ENCODE data around the gene SH3TC2.
"Not testable (repeated sequence)": the region's sequence is repeated elsewhere in the genome, so short reads cannot be mapped to it uniquely, and the experiment has no call there.

The SH3TC2 gene

GRCh38 chr5:149089796-149090195, 26.9 kb upstream of the SH3TC2 start:
- no peak overlapping the region for H3K9ac ChIP-seq (ENCODE audit: insufficient read length, low read depth)
- no peak for DNase-seq (ENCODE audit: low read depth, low spot score)
- no peak overlapping the region for H3K4me3 ChIP-seq (ENCODE audit: insufficient read length, low read depth)
- no peaks in the 10 kb centered on the region for H3K36me3 ChIP-seq (ENCODE audit: insufficient read depth, insufficient read length, low read length)
- H3K4me1 ChIP-seq (ENCODE audit: insufficient read depth, insufficient read length): no peaks in the 10 kb centered on the region
- no peaks in the 10 kb centered on the region for H3K27me3 ChIP-seq (ENCODE audit: insufficient read depth, insufficient read length)
- no peaks in the 10 kb centered on the region for H3K9me3 ChIP-seq (ENCODE audit: insufficient read depth, low read length)
- TF ChIP-seq YY1 (IDR thresholded peaks at IDR 0.05; ENCODE audit: insufficient read depth, insufficient read length) (no peak), ZNF274 (IDR thresholded peaks at IDR 0.05; ENCODE audit: low read depth, low read length) (no peak), SUZ12 (IDR thresholded peaks at IDR 0.05; ENCODE audit: extremely low read depth, insufficient read depth, insufficient read length) (no peak)

GRCh38 chr5:149088686-149089085, 25.8 kb upstream of the SH3TC2 start:
- no peak overlapping the region for H3K9ac ChIP-seq (ENCODE audit: insufficient read length, low read depth)
- TF ChIP-seq SUZ12 (IDR thresholded peaks at IDR 0.05; ENCODE audit: extremely low read depth, insufficient read depth, insufficient read length): no peak
- no peak for TF ChIP-seq ZNF274 (IDR thresholded peaks at IDR 0.05; ENCODE audit: low read depth, low read length)
- no peak for TF ChIP-seq YY1 (IDR thresholded peaks at IDR 0.05; ENCODE audit: insufficient read depth, insufficient read length)
- no peaks in the 10 kb centered on the region for H3K27me3 ChIP-seq (ENCODE audit: insufficient read depth, insufficient read length)
- H3K4me3 ChIP-seq (ENCODE audit: insufficient read length, low read depth): no peak overlapping the region
- H3K36me3 ChIP-seq (ENCODE audit: insufficient read depth, insufficient read length, low read length): no peaks in the 10 kb centered on the region
- no peaks in the 10 kb centered on the region for H3K4me1 ChIP-seq (ENCODE audit: insufficient read depth, insufficient read length)
- H3K9me3 ChIP-seq (ENCODE audit: insufficient read depth, low read length): no peaks in the 10 kb centered on the region
- no peak for DNase-seq (ENCODE audit: low read depth, low spot score)

- TF ChIP-seq YY1 (IDR thresholded peaks at IDR 0.05; ENCODE audit: insufficient read depth, insufficient read length) (no peak), SUZ12 (IDR thresholded peaks at IDR 0.05; ENCODE audit: extremely low read depth, insufficient read depth, insufficient read length) (no peak), ZNF274 (IDR thresholded peaks at IDR 0.05; ENCODE audit: low read depth, low read length) (no peak)
- H3K4me3 ChIP-seq (ENCODE audit: insufficient read length, low read depth): no peak overlapping the region
- no peak for DNase-seq (ENCODE audit: low read depth, low spot score)
- H3K9me3 ChIP-seq (ENCODE audit: insufficient read depth, low read length): no peaks in the 10 kb centered on the region
- no peaks in the 10 kb centered on the region for H3K4me1 ChIP-seq (ENCODE audit: insufficient read depth, insufficient read length)
- H3K36me3 ChIP-seq (ENCODE audit: insufficient read depth, insufficient read length, low read length): no peaks in the 10 kb centered on the region
- H3K9ac ChIP-seq (ENCODE audit: insufficient read length, low read depth): no peak overlapping the region
- no peaks in the 10 kb centered on the region for H3K27me3 ChIP-seq (ENCODE audit: insufficient read depth, insufficient read length)
Observed at GRCh38 chr5:149083846-149084245, 21.0 kb upstream of the SH3TC2 start.

GRCh38 chr5:149082271-149082670, 19.4 kb upstream of the SH3TC2 start:
- no peak for DNase-seq (ENCODE audit: low read depth, low spot score)
- Histone ChIP-seq H3K4me3 (ENCODE audit: insufficient read length, low read depth) (no peak overlapping the region), H3K27me3 (ENCODE audit: insufficient read depth, insufficient read length) (no peaks in the 10 kb centered on the region), H3K4me1 (ENCODE audit: insufficient read depth, insufficient read length) (no peaks in the 10 kb centered on the region), H3K9me3 (ENCODE audit: insufficient read depth, low read length) (no peaks in the 10 kb centered on the region), H3K9ac (ENCODE audit: insufficient read length, low read depth) (no peak overlapping the region), H3K36me3 (ENCODE audit: insufficient read depth, insufficient read length, low read length) (no peaks in the 10 kb centered on the region)
- no peak for TF ChIP-seq YY1 (IDR thresholded peaks at IDR 0.05; ENCODE audit: insufficient read depth, insufficient read length)

GRCh38 chr5:149080294-149080693, 17.4 kb upstream of the SH3TC2 start:
- Histone ChIP-seq H3K9me3 (ENCODE audit: insufficient read depth, low read length) (no peaks in the 10 kb centered on the region), H3K9ac (ENCODE audit: insufficient read length, low read depth) (no peak overlapping the region), H3K36me3 (ENCODE audit: insufficient read depth, insufficient read length, low read length) (no peaks in the 10 kb centered on the region), H3K4me1 (ENCODE audit: insufficient read depth, insufficient read length) (no peaks in the 10 kb centered on the region), H3K4me3 (ENCODE audit: insufficient read length, low read depth) (no peak overlapping the region), H3K27me3 (ENCODE audit: insufficient read depth, insufficient read length) (no peaks in the 10 kb centered on the region)
- DNase-seq (ENCODE audit: low read depth, low spot score): no peak
- no peak for TF ChIP-seq ZNF274 (IDR thresholded peaks at IDR 0.05; ENCODE audit: low read depth, low read length)
- no peak for TF ChIP-seq YY1 (IDR thresholded peaks at IDR 0.05; ENCODE audit: insufficient read depth, insufficient read length)
- TF ChIP-seq SUZ12 (IDR thresholded peaks at IDR 0.05; ENCODE audit: extremely low read depth, insufficient read depth, insufficient read length): no peak

GRCh38 chr5:149079883-149080282, 17.0 kb upstream of the SH3TC2 start:
- no peak for DNase-seq (ENCODE audit: low read depth, low spot score)
- Histone ChIP-seq H3K4me1 (ENCODE audit: insufficient read depth, insufficient read length) (no peaks in the 10 kb centered on the region), H3K9me3 (ENCODE audit: insufficient read depth, low read length) (no peaks in the 10 kb centered on the region), H3K4me3 (ENCODE audit: insufficient read length, low read depth) (no peak overlapping the region), H3K9ac (ENCODE audit: insufficient read length, low read depth) (no peak overlapping the region), H3K27me3 (ENCODE audit: insufficient read depth, insufficient read length) (no peaks in the 10 kb centered on the region), H3K36me3 (ENCODE audit: insufficient read depth, insufficient read length, low read length) (no peaks in the 10 kb centered on the region)
- no peak for TF ChIP-seq SUZ12 (IDR thresholded peaks at IDR 0.05; ENCODE audit: extremely low read depth, insufficient read depth, insufficient read length)

GRCh38 chr5:149074071-149074470, 11.2 kb upstream of the SH3TC2 start:
- H3K9ac ChIP-seq (ENCODE audit: insufficient read length, low read depth); H3K36me3 ChIP-seq (ENCODE audit: insufficient read depth, insufficient read length, low read length); DNase-seq (ENCODE audit: low read depth, low spot score); H3K9me3 ChIP-seq (ENCODE audit: insufficient read depth, low read length); H3K4me1 ChIP-seq (ENCODE audit: insufficient read depth, insufficient read length); H3K4me3 ChIP-seq (ENCODE audit: insufficient read length, low read depth); H3K27me3 ChIP-seq (ENCODE audit: insufficient read depth, insufficient read length): not testable (repeated sequence)

- Histone ChIP-seq H3K9me3 (ENCODE audit: insufficient read depth, low read length) (no peaks in the 10 kb centered on the region), H3K27me3 (ENCODE audit: insufficient read depth, insufficient read length) (no peaks in the 10 kb centered on the region), H3K4me3 (ENCODE audit: insufficient read length, low read depth) (no peak overlapping the region), H3K4me1 (ENCODE audit: insufficient read depth, insufficient read length) (no peaks in the 10 kb centered on the region), H3K36me3 (ENCODE audit: insufficient read depth, insufficient read length, low read length) (no peaks in the 10 kb centered on the region), H3K9ac (ENCODE audit: insufficient read length, low read depth) (no peak overlapping the region)
- TF ChIP-seq YY1 (IDR thresholded peaks at IDR 0.05; ENCODE audit: insufficient read depth, insufficient read length): no peak
- no peak for TF ChIP-seq ZNF274 (IDR thresholded peaks at IDR 0.05; ENCODE audit: low read depth, low read length)
- TF ChIP-seq SUZ12 (IDR thresholded peaks at IDR 0.05; ENCODE audit: extremely low read depth, insufficient read depth, insufficient read length): no peak
- no peak for DNase-seq (ENCODE audit: low read depth, low spot score)
Observed at GRCh38 chr5:149073213-149073612, 10.4 kb upstream of the SH3TC2 start.

Measured in NT2/D1 (cell line).